ENCODE data around the gene KLHL12. TPM values are rescaled to one million over a fixed set of nuclear protein-coding genes. Genes with fewer than 3 reads are reported as not detected.

KLHL12 gene
- 32.9 and 34.8 TPM in 2 replicates for total RNA-seq

GRCh38 chr1:202926581-202927491, at the start of gene KLHL12:
Gene KLHL12, minus strand, starts transcription at chr1:202927234. Its CDS starts 2,072 bp downstream, at chr1:202925162.

GRCh38 chr1:202957733-202958543, 30.9 kb upstream of the KLHL12 start, which contains the start of gene ADIPOR1:
Gene ADIPOR1, minus strand, starts transcription at chr1:202958312. Its CDS starts 7,242 bp downstream, at chr1:202951070.

GRCh38 chr1:202888531-202889360, 38.3 kb downstream of the KLHL12 start, which contains the start of gene RABIF:
Gene RABIF, minus strand, starts transcription at chr1:202889149. Its CDS starts 51 bp downstream, at chr1:202889098.

Other genes with a start within 250 kb of the KLHL12 start
- gene SYT2, start 216.8 kb downstream of the KLHL12 start, total RNA-seq = under 0.01 TPM in 2 replicates
- 59.7 and 66.2 TPM in 2 replicates for gene KDM5B, start 118.8 kb downstream of the KLHL12 start, total RNA-seq
- gene PCAT6, start 116.3 kb downstream of the KLHL12 start, total RNA-seq = 0.16 TPM in 1 of 2 replicates, not detected in the other
- gene RABIF, start 38.1 kb downstream of the KLHL12 start, total RNA-seq = 3.6 and 4.7 TPM in 2 replicates
- gene ADIPOR1, start 31.1 kb upstream of the KLHL12 start, total RNA-seq = 59.9 and 93.7 TPM in 2 replicates
- 38.1 and 43.5 TPM in 2 replicates for gene CYB5R1, start 40.0 kb upstream of the KLHL12 start, total RNA-seq
- gene TMEM183A, start 80.1 kb upstream of the KLHL12 start, total RNA-seq = 68.1 and 86.4 TPM in 2 replicates
- gene PPFIA4, start 99.3 kb upstream of the KLHL12 start, total RNA-seq = 5.5 and 9.4 TPM in 2 replicates
- 0.09 TPM in 1 of 2 replicates, not detected in the other for gene MYOG, start 158.8 kb upstream of the KLHL12 start, total RNA-seq
- 3.2 and 24.5 TPM in 2 replicates for gene ADORA1, start 200.5 kb upstream of the KLHL12 start, total RNA-seq
- gene MYBPH, start 248.6 kb upstream of the KLHL12 start, total RNA-seq = 0.16 and 0.26 TPM in 2 replicates

Measured in bronchial smooth muscle cell (primary cell).